IMR-90 (cell line): ENCODE data around the gene NAT14. TPM values are rescaled to one million over a fixed set of nuclear protein-coding genes. Genes with fewer than 3 reads are reported as not detected.

ENCODE experiments used
- ATAC-seq: fragments of 200-7000 bp; cut with Tn5 transposase; 2 replicates; pipeline ENCODE4 v1.9.1; 2020; ENCODE audit warnings: low read depth, mild to moderate bottlenecking, moderate library complexity
- BruUV-seq: library from RNA; stranded (reverse); fragments of 400-500 nt; replicated peaks from 2 replicates; lab custom pipeline; 2021; lab: Mats Ljungman, UMichigan
- CTCF ChIA-PET: fragments of 300-600 bp; formaldehyde crosslinking; extraction: SDS; loops from one replicate; lab custom pipeline; 2021; ENCODE audit warnings: antibody characterized with exemption; lab: Yijun Ruan, JAX
- POLR2A ChIA-PET: fragments of 300-600 bp; sonication (Branson Sonifier 250); formaldehyde crosslinking; loops from one replicate; lab custom pipeline; 2022; ENCODE audit warnings: antibody characterized with exemption; ENCODE audit not compliant: unreplicated experiment; lab: Charles Lee
- DNase-seq: peaks from one replicate; pipeline ENCODE4 v3.0.0; 2013
- H2AFZ ChIP-seq: replicated peaks from 2 replicates; pipeline ENCODE3; 2013; ENCODE audit warnings: low read length, mild to moderate bottlenecking; ENCODE audit not compliant: poor library complexity
- H2AK5ac ChIP-seq: 2 replicates; pipeline ENCODE4 v1.6.1; 2013; ENCODE audit warnings: low read depth, low read length, inconsistent platforms
- H2AK9ac ChIP-seq: replicated peaks from 2 replicates; pipeline ENCODE3; 2013; ENCODE audit warnings: mild to moderate bottlenecking, low read depth, low read length, moderate library complexity; ENCODE audit not compliant: poor library complexity
- H2BK120ac ChIP-seq: 2 replicates; pipeline ENCODE4 v1.6.1; 2013; ENCODE audit warnings: low read depth, low read length, inconsistent platforms
- H2BK15ac ChIP-seq: 3 replicates; pipeline ENCODE4 v1.6.1; 2013; ENCODE audit warnings: low read depth, low read length, inconsistent platforms
- H2BK20ac ChIP-seq: 2 replicates; pipeline ENCODE4 v1.6.1; 2013; ENCODE audit warnings: low read depth, mild to moderate bottlenecking, inconsistent platforms, low read length, moderate library complexity
- H2BK5ac ChIP-seq: 2 replicates; pipeline ENCODE4 v1.6.1; 2013; ENCODE audit warnings: mild to moderate bottlenecking, low read depth, low read length, inconsistent platforms; ENCODE audit not compliant: poor library complexity, severe bottlenecking
- H3K14ac ChIP-seq: replicated peaks from 2 replicates; pipeline ENCODE4 v1.6.1; 2013; ENCODE audit warnings: low read depth, low read length, inconsistent platforms
- H3K18ac ChIP-seq: 2 replicates; pipeline ENCODE4 v1.6.1; 2013; ENCODE audit warnings: low read depth, low read length, control low read depth
- H3K23ac ChIP-seq: 2 replicates; pipeline ENCODE4 v1.6.1; 2013; ENCODE audit warnings: low read depth, low read length, inconsistent platforms
- H3K27ac ChIP-seq: 2 replicates; pipeline ENCODE4 v1.5.1; 2013; ENCODE audit warnings: mild to moderate bottlenecking, control low read depth, low read length; ENCODE audit not compliant: insufficient read depth
- H3K27me3 ChIP-seq: 2 replicates; pipeline ENCODE4 v1.6.1; 2013; ENCODE audit warnings: low read length; ENCODE audit not compliant: control insufficient read depth, insufficient read depth
- H3K36me3 ChIP-seq: 2 replicates; pipeline ENCODE4 v1.6.1; 2013; ENCODE audit warnings: low read length, mixed read lengths; ENCODE audit not compliant: control insufficient read depth, insufficient read depth
- H3K4ac ChIP-seq: 2 replicates; pipeline ENCODE4 v1.6.1; 2013; ENCODE audit warnings: low read depth, low read length, inconsistent platforms
- H3K4me1 ChIP-seq: 2 replicates; pipeline ENCODE4 v1.6.1; 2013; ENCODE audit warnings: low read length, mixed read lengths; ENCODE audit not compliant: control insufficient read depth, insufficient read depth
- H3K4me2 ChIP-seq: 2 replicates; pipeline ENCODE4 v1.6.1; 2013; ENCODE audit warnings: low read depth, mild to moderate bottlenecking, control low read depth, low read length, moderate library complexity
- H3K4me3 ChIP-seq: 2 replicates; pipeline ENCODE4 v1.5.1; 2013; ENCODE audit warnings: low read depth, mild to moderate bottlenecking, control low read depth, low read length, moderate library complexity; ENCODE audit not compliant: insufficient read depth
- H3K56ac ChIP-seq: 2 replicates; pipeline ENCODE4 v1.6.1; 2013; ENCODE audit warnings: low read length, inconsistent platforms; ENCODE audit not compliant: insufficient read depth; ENCODE audit errors: extremely low read depth
- H3K79me1 ChIP-seq, 2 experiments: 2 replicates each; pipeline ENCODE4 v1.6.1; 2013; ENCODE audit warnings: low read length in 2 of 2, inconsistent platforms in 1 of 2, low read depth in 1 of 2
- H3K9ac ChIP-seq: 2 replicates; pipeline ENCODE4 v1.6.1; 2013; ENCODE audit warnings: low read depth, low read length, control low read depth
- H3K9me1 ChIP-seq: 2 replicates; pipeline ENCODE4 v1.6.1; 2013; ENCODE audit warnings: low read length, inconsistent platforms; ENCODE audit not compliant: insufficient read depth
- H3K9me3 ChIP-seq: 2 replicates; pipeline ENCODE4 v1.6.1; 2013; ENCODE audit warnings: low read length; ENCODE audit not compliant: control insufficient read depth, insufficient read depth
- H4K20me1 ChIP-seq: 2 replicates; pipeline ENCODE4 v1.6.1; 2013; ENCODE audit warnings: low read length, inconsistent platforms; ENCODE audit not compliant: insufficient read depth
- H4K5ac ChIP-seq: 2 replicates; pipeline ENCODE4 v1.6.1; 2013; ENCODE audit warnings: mild to moderate bottlenecking, low read depth, low read length, control low read depth
- H4K8ac ChIP-seq, 2 experiments: 2 replicates each; pipeline ENCODE4 v1.6.1; 2013; ENCODE audit warnings: low read depth in 2 of 2, low read length in 2 of 2, control low read depth in 1 of 2, inconsistent platforms in 1 of 2
- H4K91ac ChIP-seq: 2 replicates; pipeline ENCODE4 v1.6.1; 2013; ENCODE audit warnings: low read depth, low read length, inconsistent platforms; ENCODE audit not compliant: insufficient read depth
- BHLHE40 ChIP-seq: fragments of 150-350 bp; IDR thresholded peaks from 2 replicates; pipeline ENCODE4 v1.6.1; 2016; ENCODE audit warnings: mild to moderate bottlenecking, low read depth, low read length
- CEBPB ChIP-seq: IDR thresholded peaks from 2 replicates; pipeline ENCODE4 v1.6.1; 2012; ENCODE audit warnings: low read depth, low read length, improper control_type of control experiment
- CHD1 ChIP-seq: IDR thresholded peaks from 2 replicates; pipeline ENCODE4 v1.6.1; 2012; ENCODE audit warnings: low read depth, low read length, improper control_type of control experiment
- FOS ChIP-seq: fragments of 150-350 bp; IDR thresholded peaks from 2 replicates; pipeline ENCODE4 v1.6.1; 2016; ENCODE audit warnings: low read depth, low read length
- MAFK ChIP-seq: IDR thresholded peaks from 2 replicates; pipeline ENCODE4 v1.6.1; 2012; ENCODE audit warnings: low read depth, low read length, improper control_type of control experiment
- MAZ ChIP-seq: IDR thresholded peaks from 2 replicates; pipeline ENCODE4 v1.6.1; 2012; ENCODE audit warnings: low read depth, mild to moderate bottlenecking, low read length, improper control_type of control experiment, moderate library complexity, borderline replicate concordance
- MXI1 ChIP-seq: IDR thresholded peaks from 2 replicates; pipeline ENCODE4 v1.6.1; 2012; ENCODE audit warnings: low read depth, mild to moderate bottlenecking, low read length, moderate library complexity, borderline replicate concordance
- NFE2L2 ChIP-seq: fragments of 150-350 bp; IDR thresholded peaks from 2 replicates; pipeline ENCODE4 v1.6.1; 2016; ENCODE audit warnings: low read depth, mild to moderate bottlenecking, low read length
- POLR2A ChIP-seq: IDR thresholded peaks from 2 replicates; pipeline ENCODE4 v1.6.1; 2012; ENCODE audit warnings: mild to moderate bottlenecking, low read depth, low read length
- RAD21 ChIP-seq: IDR thresholded peaks from 2 replicates; pipeline ENCODE4 v1.6.1; 2012; ENCODE audit warnings: low read length, improper control_type of control experiment
- RCOR1 ChIP-seq: IDR thresholded peaks from 2 replicates; pipeline ENCODE4 v1.6.1; 2012; ENCODE audit warnings: mild to moderate bottlenecking, low read length, improper control_type of control experiment; ENCODE audit not compliant: insufficient replicate concordance
- RFX5 ChIP-seq: IDR thresholded peaks from 2 replicates; pipeline ENCODE4 v1.8.0; 2012; ENCODE audit warnings: low read depth, mild to moderate bottlenecking, low read length, moderate library complexity
- SMC3 ChIP-seq: fragments of 150-350 bp; IDR thresholded peaks from 2 replicates; pipeline ENCODE4 v1.6.1; 2016; ENCODE audit warnings: low read depth, mild to moderate bottlenecking, antibody characterized with exemption, low read length, moderate library complexity
- WGBS, 2 experiments: methylation state at CpG; one replicate each; pipeline versions ENCODE4 v1.1.5 to v1.1.7; 2013; ENCODE audit warnings: missing lambda C conversion rate in 2 of 2; ENCODE audit not compliant: insufficient read length in 1 of 2; ENCODE audit errors: extremely low coverage in 2 of 2; 5-methylcytosine and 5-hydroxymethylcytosine counted together
- dilution Hi-C: fragments of 300-500 bp; cut with HindIII; formaldehyde crosslinking; loops from one replicate; pipeline ENCODE4 v1.14.3; 2018; ENCODE audit warnings: low sequenced_read_pairs; ENCODE audit not compliant: unreplicated experiment
- in situ Hi-C: fragments of 300-500 bp; cut with MboI; formaldehyde crosslinking; loops from 3 replicates; pipeline ENCODE4 v1.14.3; 2019; ENCODE audit warnings: low sequenced_read_pairs, inconsistent platforms, mixed read lengths
- intact Hi-C: fragments of 100-400 bp; cut with micrococcal nuclease; formaldehyde crosslinking; loops from 2 replicates; pipeline ENCODE4 v1.10.0; 2022
- polyA plus RNA-seq, 3 experiments: library from polyadenylated mRNA; depleted of rRNA; stranded (reverse); fragments of >200 nt; gene quantifications; 2 replicates each; pipeline ENCODE4 v1.2.3, GENCODE V29; 2012; ENCODE audit warnings: low replicate concordance in 1 of 3
- total RNA-seq: library from RNA; depleted of rRNA; stranded (reverse); fragments of >200 nt; gene quantifications from 2 replicates; pipeline ENCODE4 v1.2.3, GENCODE V29; 2012
- TF ChIP-seq, protein P1 (sequence below): fragments of 150-350 bp; IDR thresholded peaks from 2 replicates; pipeline ENCODE4 v1.6.1; 2016; ENCODE audit warnings: low read depth, mild to moderate bottlenecking, low read length, moderate library complexity, borderline replicate concordance
- TF ChIP-seq, protein P2 (sequence below): fragments of 150-350 bp; IDR thresholded peaks from 2 replicates; pipeline ENCODE4 v1.6.1; 2017; ENCODE audit warnings: mild to moderate bottlenecking, antibody characterized with exemption, low read length, low read depth
- TF ChIP-seq, protein P3 (sequence below): conservative IDR thresholded peaks from 2 replicates; pipeline ENCODE4 v1.5.1; 2012; ENCODE audit warnings: mild to moderate bottlenecking, low read depth, low read length, improper control_type of control experiment

The NAT14 gene
- total and polyA plus RNA-seq, 2 of the 4 experiments (the other 2 are of a cell fraction): 4.3 to 41.2 TPM

DNA sequence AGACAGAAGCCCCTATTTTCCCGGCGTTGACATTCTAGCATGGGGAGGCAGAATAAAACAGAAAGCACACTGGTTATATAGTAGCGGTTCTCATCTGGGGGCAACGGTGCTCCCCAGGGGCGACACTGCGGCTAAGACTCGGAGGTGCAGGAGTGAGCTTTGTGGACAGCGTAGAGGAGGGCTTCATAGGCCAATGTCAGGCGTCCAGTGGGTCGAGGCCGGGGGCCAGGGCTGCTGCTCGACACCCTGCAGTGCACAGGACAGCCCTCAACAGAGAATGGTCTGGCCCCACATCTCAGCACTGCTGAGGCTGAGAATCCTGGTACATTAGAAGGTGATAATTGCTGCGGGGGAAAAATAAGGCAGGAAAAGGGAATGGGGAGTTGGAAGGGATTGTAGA lies 7.1 kb upstream of the NAT14 start:
- Histone ChIP-seq H3K9ac (no peak overlapping the region), H3K9me3 (no peaks in the 10 kb centered on the region), H3K9me1 (peaks cover 18% of the 10 kb centered on the region), H3K4me1 (peaks cover 9% of the 10 kb centered on the region), H4K5ac (no peak overlapping the region), H2AFZ (no peak overlapping the region), H2BK5ac (no peak overlapping the region), H4K91ac (no peak overlapping the region), H3K4me2 (peak overlapping the region; percentile 47; the same call in 1 of the 2 replicates), H4K8ac (no peak overlapping the region; a peak in 1 of 4 replicates), H3K14ac (peak overlapping the region; percentile 41; the same call in 1 of the 2 replicates), H2AK5ac (peak overlapping the region; percentile 71; the same call in 1 of the 2 replicates), H3K56ac (no peak overlapping the region), H3K4ac (no peak overlapping the region), H2BK20ac (no peak overlapping the region), H3K18ac (no peak overlapping the region), H3K79me1 (peaks cover 14 to 36% of the 10 kb centered on the region in 2 experiments), H3K23ac (no peak overlapping the region), H3K27me3 (no peaks in the 10 kb centered on the region), H3K36me3 (peaks cover 9% of the 10 kb centered on the region; the same call in 1 of the 2 replicates), H2BK15ac (no peak overlapping the region), H3K27ac (no peak overlapping the region), H4K20me1 (no peaks in the 10 kb centered on the region; the same call in 1 of the 2 replicates), H2BK120ac (no peak overlapping the region), H2AK9ac (peak overlapping the region; percentile 0), H3K4me3 (no peak overlapping the region)
- no peak for DNase-seq
- 100% methylated on average over 1 of the region's 13 CpGs; no CpG with 5 or more reads in 1 of the 2 experiments for WGBS, 2 experiments
- no TSS peak for BruUV-seq
- in situ Hi-C loops: loop anchor here (25.0 kb wide), 1 partner anchor 1016 kb away; the partner anchor contains the start of genes CDC42EP5 and LENG9
- ChIA-PET CTCF (no interaction called here), POLR2A (no interaction called here)
- dilution Hi-C loops: no loop called here
- intact Hi-C loops: no loop called here
- ATAC-seq: no peak
- no peak for TF ChIP-seq POLR2A
- no peak for TF ChIP-seq RFX5
- no peak for TF ChIP-seq FOS
- TF ChIP-seq NFE2L2: no peak
- no peak for TF ChIP-seq MAFK
- no peak for TF ChIP-seq MXI1
- TF ChIP-seq, protein P1, sequence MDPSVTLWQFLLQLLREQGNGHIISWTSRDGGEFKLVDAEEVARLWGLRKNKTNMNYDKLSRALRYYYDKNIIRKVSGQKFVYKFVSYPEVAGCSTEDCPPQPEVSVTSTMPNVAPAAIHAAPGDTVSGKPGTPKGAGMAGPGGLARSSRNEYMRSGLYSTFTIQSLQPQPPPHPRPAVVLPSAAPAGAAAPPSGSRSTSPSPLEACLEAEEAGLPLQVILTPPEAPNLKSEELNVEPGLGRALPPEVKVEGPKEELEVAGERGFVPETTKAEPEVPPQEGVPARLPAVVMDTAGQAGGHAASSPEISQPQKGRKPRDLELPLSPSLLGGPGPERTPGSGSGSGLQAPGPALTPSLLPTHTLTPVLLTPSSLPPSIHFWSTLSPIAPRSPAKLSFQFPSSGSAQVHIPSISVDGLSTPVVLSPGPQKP: no peak
- TF ChIP-seq, protein P2, sequence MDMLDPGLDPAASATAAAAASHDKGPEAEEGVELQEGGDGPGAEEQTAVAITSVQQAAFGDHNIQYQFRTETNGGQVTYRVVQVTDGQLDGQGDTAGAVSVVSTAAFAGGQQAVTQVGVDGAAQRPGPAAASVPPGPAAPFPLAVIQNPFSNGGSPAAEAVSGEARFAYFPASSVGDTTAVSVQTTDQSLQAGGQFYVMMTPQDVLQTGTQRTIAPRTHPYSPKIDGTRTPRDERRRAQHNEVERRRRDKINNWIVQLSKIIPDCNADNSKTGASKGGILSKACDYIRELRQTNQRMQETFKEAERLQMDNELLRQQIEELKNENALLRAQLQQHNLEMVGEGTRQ: no peak
- no peak for TF ChIP-seq RCOR1
- TF ChIP-seq SMC3: no peak
- TF ChIP-seq, protein P3, sequence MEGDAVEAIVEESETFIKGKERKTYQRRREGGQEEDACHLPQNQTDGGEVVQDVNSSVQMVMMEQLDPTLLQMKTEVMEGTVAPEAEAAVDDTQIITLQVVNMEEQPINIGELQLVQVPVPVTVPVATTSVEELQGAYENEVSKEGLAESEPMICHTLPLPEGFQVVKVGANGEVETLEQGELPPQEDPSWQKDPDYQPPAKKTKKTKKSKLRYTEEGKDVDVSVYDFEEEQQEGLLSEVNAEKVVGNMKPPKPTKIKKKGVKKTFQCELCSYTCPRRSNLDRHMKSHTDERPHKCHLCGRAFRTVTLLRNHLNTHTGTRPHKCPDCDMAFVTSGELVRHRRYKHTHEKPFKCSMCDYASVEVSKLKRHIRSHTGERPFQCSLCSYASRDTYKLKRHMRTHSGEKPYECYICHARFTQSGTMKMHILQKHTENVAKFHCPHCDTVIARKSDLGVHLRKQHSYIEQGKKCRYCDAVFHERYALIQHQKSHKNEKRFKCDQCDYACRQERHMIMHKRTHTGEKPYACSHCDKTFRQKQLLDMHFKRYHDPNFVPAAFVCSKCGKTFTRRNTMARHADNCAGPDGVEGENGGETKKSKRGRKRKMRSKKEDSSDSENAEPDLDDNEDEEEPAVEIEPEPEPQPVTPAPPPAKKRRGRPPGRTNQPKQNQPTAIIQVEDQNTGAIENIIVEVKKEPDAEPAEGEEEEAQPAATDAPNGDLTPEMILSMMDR: no peak
- no peak for TF ChIP-seq CEBPB
- no peak for TF ChIP-seq MAZ
- TF ChIP-seq RAD21: no peak
- no peak for TF ChIP-seq BHLHE40
- no peak for TF ChIP-seq CHD1
